Measurements from ENCODE around the gene IFITM10.

Gene IFITM10

DNA sequence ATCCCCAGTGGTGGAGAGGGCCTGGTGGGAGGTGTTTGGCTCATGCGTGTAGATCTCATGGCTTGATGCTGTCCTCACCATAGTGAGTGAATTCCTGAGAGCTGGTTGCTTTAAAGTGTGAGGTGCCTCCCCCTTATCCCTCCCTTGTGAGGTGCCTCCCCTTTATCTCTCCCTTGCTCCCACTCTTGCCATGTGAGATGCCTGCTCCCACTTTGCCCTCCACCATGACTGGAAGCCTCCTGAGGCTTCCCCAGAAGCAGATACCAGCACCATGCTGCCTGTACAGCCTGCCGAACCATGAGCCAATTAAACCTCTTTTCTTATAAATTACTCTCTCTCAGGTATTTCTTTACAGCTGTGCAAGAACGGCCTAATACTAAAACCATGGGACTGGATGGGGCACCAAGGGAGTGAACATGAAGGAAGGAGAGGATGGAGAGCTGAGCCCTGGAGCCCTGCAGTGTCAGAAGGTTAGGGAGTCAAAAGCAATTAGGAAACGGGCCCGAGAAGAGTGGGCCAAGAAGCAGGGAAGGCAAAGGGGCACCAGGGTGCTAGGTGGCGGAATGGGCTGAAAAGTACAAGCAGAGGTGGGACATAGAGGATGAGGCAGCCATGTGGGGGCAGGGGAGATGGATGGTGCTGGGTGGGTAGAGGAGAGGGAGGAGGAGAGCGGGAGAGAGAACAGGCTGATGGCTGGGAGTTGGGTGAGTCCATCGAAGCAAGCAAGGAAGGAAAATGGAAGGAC is 9.4 kb downstream of the IFITM10 start:
- DNase-seq (ENCODE audit: low read depth) = no peak

DNA sequence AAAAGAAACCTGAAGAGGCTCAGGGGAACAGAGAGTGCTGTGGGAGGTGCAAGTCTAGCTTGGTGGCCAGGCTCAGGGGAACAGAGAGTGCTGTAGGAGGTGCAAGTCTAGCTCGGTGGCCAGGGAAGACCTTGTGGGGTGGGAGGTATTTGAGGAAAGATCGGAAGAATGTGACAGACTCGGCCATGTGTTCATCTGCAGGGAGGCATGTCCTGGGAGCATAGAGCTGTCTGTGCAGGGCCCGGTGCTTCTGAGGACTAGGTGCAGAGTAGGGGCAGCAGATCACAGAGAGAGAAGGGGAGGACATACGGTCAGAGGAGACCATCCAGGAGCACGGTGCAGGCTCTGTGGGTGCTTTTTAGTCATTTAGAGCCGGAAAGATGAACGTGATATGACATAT is 10.8 kb downstream of the IFITM10 start:
- no peak for DNase-seq (ENCODE audit: low read depth)

- no peak for DNase-seq (ENCODE audit: low read depth)
Measured at GRCh38 chr11:1738380-1738779, 12.0 kb downstream of the IFITM10 start.

DNA sequence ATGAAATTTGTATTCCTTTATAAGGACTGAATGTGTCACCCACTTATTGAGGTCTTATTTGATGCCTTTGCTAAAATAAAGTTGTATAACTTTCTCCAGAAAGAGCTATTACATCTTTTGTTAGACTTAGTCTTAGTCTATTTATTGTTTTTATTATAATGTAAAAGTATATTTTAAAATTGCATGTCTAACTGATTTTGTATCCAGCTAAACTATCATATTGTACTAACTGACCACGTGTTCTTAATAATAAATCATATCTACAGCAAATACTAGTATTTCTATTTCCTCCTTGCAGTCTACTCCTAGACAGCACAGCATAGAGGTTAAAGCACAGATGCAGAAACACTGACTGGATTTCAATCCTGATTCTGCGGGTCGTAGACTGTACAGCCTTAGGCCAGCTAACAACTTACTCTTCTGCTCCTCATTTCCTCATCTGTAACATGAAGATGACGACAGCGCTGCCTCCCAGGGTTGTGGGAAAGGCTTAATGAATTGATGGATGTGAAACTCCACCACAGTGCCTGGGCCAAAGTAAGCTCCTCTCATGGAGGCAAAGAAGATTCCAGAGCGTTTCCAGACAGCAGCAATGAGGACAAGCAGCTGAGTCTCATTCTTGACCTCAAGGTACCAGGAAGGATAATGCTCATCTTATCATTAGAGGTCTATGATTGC is 13.2 kb downstream of the IFITM10 start:
- DNase-seq (ENCODE audit: low read depth) = no peak

DNA sequence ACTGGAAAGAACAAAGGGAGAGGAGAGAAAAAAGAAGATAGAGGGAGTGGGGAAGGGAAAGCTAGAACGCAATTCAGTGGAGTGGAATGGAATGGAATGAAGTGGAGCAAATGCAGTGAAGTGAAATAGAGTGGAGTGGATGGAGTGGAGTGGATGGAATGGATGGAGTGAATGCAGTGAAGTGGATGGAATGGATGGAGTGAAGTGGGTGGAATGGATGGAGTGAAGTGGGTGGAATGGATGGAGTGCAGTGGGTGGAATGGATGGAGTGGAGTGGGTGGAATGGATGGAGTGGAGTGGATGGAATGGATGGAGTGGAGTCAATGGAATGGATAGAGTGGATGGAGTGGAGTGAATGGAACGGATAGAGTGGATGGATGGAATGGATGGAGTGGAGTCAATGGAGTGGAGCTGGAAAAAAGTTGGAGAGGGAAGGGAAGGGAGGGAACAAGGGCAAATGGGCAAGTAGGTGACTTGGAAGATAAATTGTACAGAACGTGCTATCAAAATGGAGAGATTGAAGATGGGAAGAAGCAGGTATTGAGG is 13.9 kb downstream of the IFITM10 start:
- DNase-seq (ENCODE audit: low read depth) = no peak

- DNase-seq (ENCODE audit: low read depth) = no peak
Measured at GRCh38 chr11:1735271-1735670, 15.1 kb downstream of the IFITM10 start.

DNA sequence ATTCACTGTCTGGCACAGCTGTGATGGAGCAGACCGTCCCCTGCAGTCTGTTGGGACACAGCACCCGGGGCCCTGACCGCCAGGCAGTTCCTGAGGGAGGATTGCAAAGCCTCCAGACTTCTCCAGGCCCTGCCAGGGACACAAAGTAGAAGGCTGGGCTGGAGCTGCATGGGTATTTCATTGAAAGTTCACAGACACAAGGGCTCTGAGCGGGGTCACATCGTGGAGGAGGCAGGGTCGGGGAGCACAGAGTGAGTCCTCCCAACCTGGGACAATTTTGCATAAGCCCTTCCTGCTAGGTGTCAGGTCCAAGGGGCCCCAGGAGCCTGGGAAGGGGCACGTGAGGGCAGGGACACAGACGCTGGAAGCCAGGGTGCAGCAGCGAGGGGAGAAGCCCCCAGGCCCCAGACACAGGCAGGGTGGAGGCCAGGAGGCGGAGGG is 15.7 kb downstream of the IFITM10 start:
- no peak for DNase-seq (ENCODE audit: low read depth)

DNA sequence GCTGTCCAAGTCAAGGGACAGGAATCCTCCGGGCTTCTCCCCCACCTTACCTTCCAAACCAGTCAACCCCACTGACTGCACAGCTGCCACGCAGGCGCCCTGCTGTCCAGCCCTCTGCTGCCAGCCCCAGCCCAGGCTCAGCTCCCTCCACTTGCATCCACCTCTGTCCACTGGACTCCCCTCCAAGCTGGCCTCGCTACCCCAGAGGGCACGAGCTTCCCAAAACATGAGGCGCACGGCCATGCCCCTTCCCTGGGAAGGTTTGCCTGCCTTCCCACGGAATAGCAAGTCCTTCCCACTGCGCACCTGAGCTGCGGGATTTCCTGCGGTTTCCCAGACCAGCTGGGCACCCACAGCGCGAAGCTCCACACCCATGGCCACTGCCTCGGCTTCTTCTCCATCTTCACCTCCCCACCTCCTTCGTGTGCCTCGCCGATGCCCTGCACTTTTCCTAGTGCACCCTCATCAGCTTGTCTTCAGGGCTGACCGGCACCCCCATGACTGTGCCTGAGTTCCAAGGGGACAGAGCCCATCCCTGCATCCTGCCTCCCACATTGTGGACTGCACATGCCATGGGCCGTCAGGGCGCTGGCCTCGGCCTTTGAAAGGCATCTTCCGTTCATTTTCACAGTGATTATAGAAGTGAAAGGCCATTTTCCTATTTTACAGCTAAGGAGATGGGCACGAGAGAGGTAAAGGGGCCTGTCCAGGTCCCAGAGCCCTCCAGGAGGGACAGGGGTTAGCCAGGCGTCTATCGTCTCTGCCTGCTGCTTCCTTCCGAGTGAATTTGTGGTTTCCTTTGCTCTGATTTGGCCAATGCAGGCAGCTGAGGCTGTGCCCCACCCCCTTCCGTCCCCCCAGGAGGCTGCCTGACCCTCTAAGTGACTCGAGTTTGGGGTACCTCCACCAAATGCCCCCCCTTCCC is 16.4 kb downstream of the IFITM10 start:
- no peak for DNase-seq (ENCODE audit: low read depth)

- no peak for DNase-seq (ENCODE audit: low read depth)
Measured at GRCh38 chr11:1733009-1733715, 17.2 kb downstream of the IFITM10 start.

DNA sequence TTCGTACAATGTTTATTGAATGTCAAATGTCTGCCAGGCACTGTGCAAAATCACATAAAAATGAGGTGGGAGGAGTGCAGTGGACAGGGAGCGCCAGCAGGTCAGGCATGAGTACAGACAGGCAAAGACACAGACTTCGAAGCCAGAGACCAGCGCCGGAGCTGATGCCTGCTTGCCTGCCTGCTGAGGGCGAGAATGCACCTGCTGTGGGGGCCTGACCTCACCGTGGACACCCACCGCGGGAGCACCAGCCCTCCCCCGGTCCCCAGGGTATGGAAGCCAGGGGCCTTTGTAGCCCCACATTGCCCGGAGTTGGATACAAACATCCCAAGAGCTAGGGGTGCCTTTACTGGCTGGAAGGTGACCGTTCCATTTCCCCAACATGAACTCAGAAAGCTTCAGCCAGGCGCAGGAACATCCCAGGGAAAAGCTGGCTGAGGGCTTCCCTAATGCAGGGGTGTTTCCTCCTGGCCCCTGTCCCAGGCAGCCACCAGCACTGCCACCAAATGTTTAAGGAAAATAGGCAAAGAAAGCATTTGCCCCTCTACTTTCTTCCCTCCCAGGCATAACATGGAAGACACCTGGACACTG is 17.9 kb downstream of the IFITM10 start:
- DNase-seq (ENCODE audit: low read depth) = no peak

DNA sequence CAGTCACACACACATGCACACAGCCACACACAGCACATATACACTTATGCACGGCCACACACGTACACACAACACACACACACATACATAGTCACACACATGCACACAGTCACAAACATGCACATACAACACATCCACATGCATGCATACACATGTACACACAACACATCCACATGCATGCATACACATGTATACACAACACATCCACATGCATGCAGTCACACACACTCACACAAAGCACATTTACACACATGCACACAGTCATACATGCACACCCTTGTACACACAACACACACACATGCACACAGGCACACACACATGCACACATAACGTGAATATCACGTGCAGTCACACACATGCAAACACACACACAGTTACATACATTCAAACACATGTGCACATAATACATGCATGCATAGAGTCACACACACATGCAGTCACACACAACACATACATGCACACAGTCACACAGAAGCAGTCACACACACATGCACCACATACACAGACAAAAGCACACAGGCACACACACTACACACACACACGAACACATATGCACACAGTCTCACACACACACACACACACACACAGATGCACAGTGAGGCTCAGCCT is 18.8 kb downstream of the IFITM10 start:
- DNase-seq (ENCODE audit: low read depth) = no peak

- no peak for DNase-seq (ENCODE audit: low read depth)
Measured at GRCh38 chr11:1730059-1730629, 20.3 kb downstream of the IFITM10 start.

DNA sequence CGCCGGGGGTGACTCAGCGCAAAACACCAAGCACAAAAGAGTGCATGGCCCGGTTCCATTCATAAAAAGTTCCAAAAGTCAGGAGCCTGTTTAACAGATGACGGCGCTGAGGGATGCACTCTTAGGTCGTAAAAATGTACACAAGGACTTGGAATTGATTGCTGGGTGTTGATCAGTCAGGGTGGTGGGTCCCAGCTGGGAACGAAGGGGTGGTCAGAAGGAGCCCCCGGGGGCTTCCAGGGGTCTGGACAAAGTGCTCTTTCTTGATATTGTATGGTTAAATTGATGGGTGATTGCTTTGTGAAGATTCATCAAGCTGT is 20.7 kb downstream of the IFITM10 start:
- no peak for DNase-seq (ENCODE audit: low read depth)

DNA sequence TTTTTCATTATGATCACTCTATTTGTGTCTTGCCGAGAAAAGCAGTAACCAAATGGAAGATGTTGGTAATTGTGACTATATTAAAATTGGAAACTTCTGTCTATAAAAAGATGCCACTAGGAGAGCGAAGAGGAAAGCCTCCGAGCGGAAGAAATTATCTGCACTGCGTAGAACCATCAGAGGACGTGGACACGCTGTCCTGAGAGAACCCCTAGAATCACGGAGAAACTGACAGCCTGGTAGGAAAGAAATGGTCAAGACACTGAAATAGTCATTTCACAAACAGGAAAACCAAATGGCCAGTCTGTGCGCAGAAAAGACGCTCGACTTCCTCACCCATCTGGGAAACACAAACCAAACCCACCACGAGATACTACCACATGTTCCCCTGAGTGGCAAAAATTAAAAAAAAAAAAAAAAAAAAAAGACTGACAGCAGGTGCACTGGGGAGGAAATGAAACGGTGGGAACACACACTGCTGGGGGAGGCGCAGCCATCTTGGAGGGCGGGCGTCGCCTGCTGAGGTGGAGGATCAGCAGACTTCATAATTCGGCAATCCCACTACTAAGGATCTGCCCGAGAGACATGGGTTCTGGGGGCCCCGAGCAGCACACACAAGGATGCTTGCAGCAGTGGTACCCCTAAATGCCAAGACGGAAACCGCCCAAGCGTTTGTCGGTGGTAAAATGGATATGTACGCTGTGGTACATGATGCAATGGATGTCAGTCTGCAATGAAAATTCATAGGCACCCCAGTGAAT is 21.3 kb downstream of the IFITM10 start:
- DNase-seq (ENCODE audit: low read depth) = no peak

DNA sequence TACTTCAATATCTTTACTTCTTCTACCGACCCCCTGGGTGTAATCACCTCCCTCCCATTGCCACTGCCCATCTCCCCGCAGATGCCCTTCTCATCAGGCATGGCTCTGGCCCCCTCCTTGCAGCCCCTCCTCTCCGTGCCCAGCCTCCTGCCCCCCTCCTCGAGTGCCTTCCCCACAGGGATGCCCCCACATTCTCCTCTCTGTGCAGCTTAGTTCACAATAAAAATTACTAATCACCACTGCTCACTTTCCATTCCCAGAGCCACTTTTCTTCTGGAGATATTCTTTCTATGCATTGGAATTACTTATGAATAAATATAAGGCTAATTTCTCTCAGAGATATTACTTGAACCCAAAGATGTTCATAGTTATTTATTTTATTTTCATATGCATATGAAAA is 22.1 kb downstream of the IFITM10 start:
- no peak for DNase-seq (ENCODE audit: low read depth)

DNA sequence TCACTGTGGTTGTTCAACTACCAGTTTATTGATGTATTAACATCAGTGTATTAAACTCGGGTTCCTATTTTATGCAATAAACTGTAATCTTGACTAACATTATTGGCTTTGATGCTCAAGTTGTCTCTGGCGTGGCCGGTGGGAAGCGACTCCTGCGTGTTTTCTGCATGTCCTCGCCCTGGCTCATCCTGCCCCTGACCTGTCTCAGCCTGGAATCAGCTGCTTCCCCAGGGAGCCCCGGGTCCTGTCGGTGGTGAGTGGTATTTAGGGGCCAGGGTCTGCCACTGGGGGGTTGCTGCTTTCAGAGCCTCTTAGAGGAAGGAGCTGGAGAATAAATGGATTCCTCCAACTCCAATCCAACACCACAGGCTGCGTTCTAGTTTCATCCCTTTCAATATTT is 22.5 kb downstream of the IFITM10 start:
- DNase-seq (ENCODE audit: low read depth) = no peak

DNA sequence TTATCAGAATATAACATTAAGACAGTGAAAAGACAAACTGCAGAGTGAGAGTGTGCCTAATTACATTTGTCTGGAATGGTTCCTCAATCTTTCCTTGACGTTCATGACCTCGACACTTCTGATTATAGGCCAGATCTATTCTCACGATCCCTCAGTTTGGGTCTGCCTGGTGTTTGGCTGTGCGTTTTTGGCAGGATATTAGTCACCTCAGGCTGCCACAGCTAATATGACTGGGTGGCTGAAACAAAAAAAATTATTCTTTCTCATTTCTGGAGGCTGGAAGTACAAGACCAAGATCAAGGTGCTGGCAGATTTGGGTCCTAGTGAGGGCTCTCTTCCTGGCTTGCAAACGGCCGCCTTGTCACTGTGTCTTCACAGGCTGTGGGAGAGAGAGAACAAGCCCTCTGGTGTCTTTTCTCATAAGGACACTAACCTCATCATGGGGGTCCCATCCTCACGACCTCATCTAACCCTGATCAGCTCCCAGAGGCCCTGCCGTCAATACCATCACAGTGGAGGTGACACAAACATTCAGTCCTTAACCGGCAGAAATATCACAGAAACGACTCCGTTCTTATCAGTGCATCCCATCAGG is 23.2 kb downstream of the IFITM10 start:
- no peak for DNase-seq (ENCODE audit: low read depth)

DNA sequence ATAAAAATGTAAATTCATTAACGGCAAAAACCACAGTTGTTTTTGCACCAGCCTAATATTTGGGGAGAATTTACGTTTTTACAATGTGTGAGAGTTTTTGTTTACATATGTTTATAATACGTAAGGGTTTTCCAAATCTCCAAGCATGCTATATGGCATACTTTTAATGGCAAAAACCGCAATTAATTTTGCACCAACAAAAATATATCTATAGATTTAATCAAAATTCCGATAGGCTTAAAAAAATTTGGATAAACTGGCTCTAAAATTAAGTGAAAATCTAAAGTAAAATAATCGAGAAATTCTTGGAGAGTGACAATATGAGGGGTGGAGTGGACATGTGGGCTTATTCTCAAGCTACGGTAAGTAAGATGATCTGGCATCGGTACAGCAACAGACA is 30.6 kb downstream of the IFITM10 start:
- DNase-seq (ENCODE audit: low read depth) = no peak

DNA sequence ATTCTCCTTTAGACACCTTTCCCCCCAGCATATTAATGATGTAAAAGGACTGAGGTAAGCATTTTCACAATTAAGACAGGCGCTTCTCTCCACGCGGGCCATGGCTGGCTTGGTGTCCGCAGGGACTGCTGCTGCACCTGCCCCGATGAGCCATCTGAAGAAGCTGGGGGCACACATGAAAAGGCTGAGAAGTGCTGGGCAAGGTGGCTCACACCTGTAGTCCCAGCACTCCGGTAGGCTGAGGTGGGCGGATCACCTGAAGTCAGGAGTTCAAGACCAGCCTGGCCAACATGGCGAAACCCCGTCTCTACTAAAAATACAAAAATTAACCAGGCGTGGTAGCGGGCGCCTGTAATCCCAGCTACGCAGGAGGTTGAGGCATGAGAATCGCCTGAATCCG is 32.1 kb downstream of the IFITM10 start:
- DNase-seq (ENCODE audit: low read depth) = no peak

Data from T follicular helper cell (primary cell).